SH-SY5Y (cell line): ENCODE measurements around the gene SMIM23.

Source experiments
- GATA2 ChIP-seq: IDR thresholded peaks from 2 replicates; pipeline ENCODE4 v1.6.1; 2011; ENCODE audit warnings: mild to moderate bottlenecking, low read depth, low read length
- GATA3 ChIP-seq: IDR thresholded peaks from 2 replicates; pipeline ENCODE4 v1.6.1; 2011; ENCODE audit warnings: low read depth, mild to moderate bottlenecking, low read length, moderate library complexity

DNA sequence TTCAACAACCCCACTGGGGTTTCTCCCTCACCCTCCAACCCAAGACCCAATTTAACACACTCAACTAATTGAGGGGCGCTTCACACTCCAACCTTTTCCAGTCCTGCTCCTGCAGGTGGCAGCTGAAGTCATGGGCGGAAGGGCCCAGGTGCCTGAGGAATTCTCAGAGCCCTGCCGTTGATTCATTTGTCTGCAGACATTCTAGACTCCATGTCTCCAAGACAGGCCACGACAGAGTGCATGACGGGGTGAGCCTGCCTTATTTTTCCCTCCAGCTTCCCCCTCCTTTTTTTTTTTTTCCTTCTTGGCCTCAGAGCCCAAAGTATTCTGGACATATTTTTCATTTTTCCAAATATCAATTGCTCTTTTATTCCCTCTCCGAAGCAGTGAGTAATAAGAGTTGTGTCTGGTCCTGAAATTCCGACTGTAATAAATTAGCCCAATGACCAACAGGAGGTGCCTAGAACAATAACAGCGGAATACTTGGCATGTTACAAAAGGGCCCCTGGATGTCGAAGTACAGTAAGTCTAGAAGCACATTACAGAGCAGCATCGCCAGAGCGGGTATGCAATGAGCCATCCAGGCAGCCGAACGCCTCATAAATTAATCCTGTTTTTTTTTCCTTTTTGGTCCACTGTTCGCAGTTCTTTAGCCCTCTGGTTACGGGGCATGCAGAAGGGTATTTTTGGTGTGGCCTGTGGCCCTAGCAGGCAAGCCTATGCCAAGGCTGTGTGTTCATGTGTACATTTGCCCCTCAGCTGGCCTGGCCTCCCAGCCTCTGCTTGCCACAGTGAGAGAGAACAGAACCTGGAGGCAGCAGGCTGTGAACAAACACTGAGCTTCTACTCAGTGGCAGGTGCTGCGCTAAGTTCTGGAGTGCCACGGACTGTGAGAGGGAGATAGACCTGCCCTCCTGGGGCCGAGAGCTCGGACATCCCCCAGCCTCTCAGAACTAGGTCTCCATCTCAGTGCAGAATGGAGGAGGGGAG, 8.6 kb upstream of the SMIM23 start:
- TF ChIP-seq GATA3 (no peak), GATA2 (no peak)
